Muscle layer of colon (tissue), 2 donors: ENCODE results near the gene C10orf90.

Experiments used
- H3K27ac ChIP-seq: one replicate; pipeline ENCODE4 v1.7.0; 2013; ENCODE audit warnings: low read depth, mild to moderate bottlenecking, low read length, moderate library complexity
- H3K27me3 ChIP-seq, 2 donors: one replicate each; pipeline ENCODE4 v1.7.0; 2013; ENCODE audit warnings: low read length in 2 of 2, mild to moderate bottlenecking in 2 of 2; ENCODE audit not compliant: insufficient read depth in 2 of 2, control insufficient read depth in 1 of 2
- H3K36me3 ChIP-seq: one replicate; pipeline ENCODE4 v1.7.0; 2013; ENCODE audit warnings: mild to moderate bottlenecking, low read length; ENCODE audit not compliant: insufficient read depth
- H3K4me1 ChIP-seq: one replicate; pipeline ENCODE4 v1.7.0; 2013; ENCODE audit warnings: mild to moderate bottlenecking, low read length; ENCODE audit not compliant: insufficient read depth
- H3K4me3 ChIP-seq, 2 donors: one replicate each; pipeline ENCODE4 v1.7.0; 2013; ENCODE audit warnings: low read length in 2 of 2, low read depth in 1 of 2, mild to moderate bottlenecking in 1 of 2, moderate library complexity in 1 of 2
- H3K9ac ChIP-seq: one replicate; pipeline ENCODE4 v1.7.0; 2013; ENCODE audit warnings: low read length
- H3K9me3 ChIP-seq: one replicate; pipeline ENCODE4 v1.7.0; 2013; ENCODE audit warnings: mild to moderate bottlenecking, low read length
- donor health status: abdominal sarcoma.
- donor health status: Adenocarcinoma of cecum.

Gene C10orf90

GRCh38 chr10:126596472-126597016 lies 73.9 kb downstream of the C10orf90 start:
- H3K4me3 ChIP-seq = no peak overlapping the region

GRCh38 chr10:126595160-126595559 lies 75.3 kb downstream of the C10orf90 start:
- H3K9me3 ChIP-seq = no peaks in the 10 kb centered on the region

More at GRCh38 chr10:126596472-126597016, 73.9 kb downstream of the C10orf90 start:
- H3K9ac ChIP-seq = no peak overlapping the region
- no peaks in the 10 kb centered on the region for H3K36me3 ChIP-seq
- H3K9me3 ChIP-seq = no peaks in the 10 kb centered on the region
- no peaks in the 10 kb centered on the region for H3K4me1 ChIP-seq
- H3K27me3 ChIP-seq = no peaks in the 10 kb centered on the region
- H3K27ac ChIP-seq = no peak overlapping the region

GRCh38 chr10:126593968-126594701 lies 76.4 kb downstream of the C10orf90 start:
- H3K9ac ChIP-seq = no peak overlapping the region
- no peak overlapping the region for H3K4me3 ChIP-seq
- no peaks in the 10 kb centered on the region for H3K9me3 ChIP-seq
- no peaks in the 10 kb centered on the region for H3K27me3 ChIP-seq
- H3K36me3 ChIP-seq = no peaks in the 10 kb centered on the region
- no peak overlapping the region for H3K27ac ChIP-seq
- no peaks in the 10 kb centered on the region for H3K4me1 ChIP-seq

More at GRCh38 chr10:126595160-126595559, 75.3 kb downstream of the C10orf90 start:
- H3K4me3 ChIP-seq = no peak overlapping the region
- no peaks in the 10 kb centered on the region for H3K36me3 ChIP-seq
- no peaks in the 10 kb centered on the region for H3K27me3 ChIP-seq
- no peaks in the 10 kb centered on the region for H3K4me1 ChIP-seq
- no peak overlapping the region for H3K9ac ChIP-seq
- no peak overlapping the region for H3K27ac ChIP-seq

GRCh38 chr10:126592901-126593300 lies 77.6 kb downstream of the C10orf90 start:
- Histone ChIP-seq H3K9me3 (no peaks in the 10 kb centered on the region), H3K27me3 (no peaks in the 10 kb centered on the region), H3K36me3 (no peaks in the 10 kb centered on the region), H3K9ac (no peak overlapping the region), H3K27ac (no peak overlapping the region), H3K4me1 (no peaks in the 10 kb centered on the region), H3K4me3 (no peak overlapping the region)

GRCh38 chr10:126588024-126588423 lies 82.5 kb downstream of the C10orf90 start:
- H3K4me1 ChIP-seq = peaks cover under 1% of the 10 kb centered on the region
- H3K27me3 ChIP-seq = no peaks in the 10 kb centered on the region
- H3K9ac ChIP-seq = no peak overlapping the region
- H3K4me3 ChIP-seq = no peak overlapping the region
- no peaks in the 10 kb centered on the region for H3K36me3 ChIP-seq
- no peak overlapping the region for H3K27ac ChIP-seq
- no peaks in the 10 kb centered on the region for H3K9me3 ChIP-seq

- Histone ChIP-seq H3K27ac (no peak overlapping the region), H3K9me3 (no peaks in the 10 kb centered on the region), H3K36me3 (no peaks in the 10 kb centered on the region), H3K9ac (no peak overlapping the region), H3K27me3 (no peaks in the 10 kb centered on the region), H3K4me3 (no peak overlapping the region), H3K4me1 (peaks cover 4% of the 10 kb centered on the region)
Observed at GRCh38 chr10:126586878-126587277, 83.6 kb downstream of the C10orf90 start.

- Histone ChIP-seq H3K9me3 (no peaks in the 10 kb centered on the region), H3K36me3 (no peaks in the 10 kb centered on the region), H3K27me3 (no peaks in the 10 kb centered on the region), H3K4me3 (no peak overlapping the region), H3K27ac (no peak overlapping the region), H3K9ac (no peak overlapping the region), H3K4me1 (peaks cover 4% of the 10 kb centered on the region)
Observed at GRCh38 chr10:126586128-126586527, 84.4 kb downstream of the C10orf90 start.

GRCh38 chr10:126585249-126586017 lies 85.1 kb downstream of the C10orf90 start:
- no peaks in the 10 kb centered on the region for H3K9me3 ChIP-seq
- no peak overlapping the region for H3K9ac ChIP-seq
- H3K27ac ChIP-seq = no peak overlapping the region
- no peaks in the 10 kb centered on the region for H3K27me3 ChIP-seq
- H3K4me1 ChIP-seq = peaks cover 4% of the 10 kb centered on the region
- no peak overlapping the region for H3K4me3 ChIP-seq
- H3K36me3 ChIP-seq = no peaks in the 10 kb centered on the region

- Histone ChIP-seq H3K9ac (no peak overlapping the region), H3K27me3 (no peaks in the 10 kb centered on the region), H3K9me3 (no peaks in the 10 kb centered on the region), H3K4me1 (peaks cover 4% of the 10 kb centered on the region), H3K36me3 (no peaks in the 10 kb centered on the region), H3K4me3 (no peak overlapping the region), H3K27ac (no peak overlapping the region)
Observed at GRCh38 chr10:126584836-126585235, 85.7 kb downstream of the C10orf90 start.

- Histone ChIP-seq H3K4me3 (no peak overlapping the region), H3K9ac (no peak overlapping the region), H3K4me1 (peaks cover 4% of the 10 kb centered on the region), H3K27me3 (no peaks in the 10 kb centered on the region), H3K27ac (no peak overlapping the region), H3K9me3 (no peaks in the 10 kb centered on the region), H3K36me3 (no peaks in the 10 kb centered on the region)
Observed at GRCh38 chr10:126583552-126584200, 86.8 kb downstream of the C10orf90 start.

- Histone ChIP-seq H3K4me3 (no peak overlapping the region), H3K27ac (no peak overlapping the region), H3K9me3 (no peaks in the 10 kb centered on the region), H3K9ac (no peak overlapping the region), H3K36me3 (no peaks in the 10 kb centered on the region), H3K4me1 (peaks cover 4% of the 10 kb centered on the region), H3K27me3 (no peaks in the 10 kb centered on the region)
Observed at GRCh38 chr10:126581648-126582046, 88.8 kb downstream of the C10orf90 start.
